ENCODE results near the gene ALOX5. TPM values are rescaled to one million over a fixed set of nuclear protein-coding genes. Genes with fewer than 3 reads are reported as not detected.
"Not testable (repeated sequence)": the region's sequence is repeated elsewhere in the genome, so short reads cannot be mapped to it uniquely, and the experiment has no call there.

Gene ALOX5
- total RNA-seq, 2 experiments from 2014 or later = 9.7 to 9.9 TPM

DNA sequence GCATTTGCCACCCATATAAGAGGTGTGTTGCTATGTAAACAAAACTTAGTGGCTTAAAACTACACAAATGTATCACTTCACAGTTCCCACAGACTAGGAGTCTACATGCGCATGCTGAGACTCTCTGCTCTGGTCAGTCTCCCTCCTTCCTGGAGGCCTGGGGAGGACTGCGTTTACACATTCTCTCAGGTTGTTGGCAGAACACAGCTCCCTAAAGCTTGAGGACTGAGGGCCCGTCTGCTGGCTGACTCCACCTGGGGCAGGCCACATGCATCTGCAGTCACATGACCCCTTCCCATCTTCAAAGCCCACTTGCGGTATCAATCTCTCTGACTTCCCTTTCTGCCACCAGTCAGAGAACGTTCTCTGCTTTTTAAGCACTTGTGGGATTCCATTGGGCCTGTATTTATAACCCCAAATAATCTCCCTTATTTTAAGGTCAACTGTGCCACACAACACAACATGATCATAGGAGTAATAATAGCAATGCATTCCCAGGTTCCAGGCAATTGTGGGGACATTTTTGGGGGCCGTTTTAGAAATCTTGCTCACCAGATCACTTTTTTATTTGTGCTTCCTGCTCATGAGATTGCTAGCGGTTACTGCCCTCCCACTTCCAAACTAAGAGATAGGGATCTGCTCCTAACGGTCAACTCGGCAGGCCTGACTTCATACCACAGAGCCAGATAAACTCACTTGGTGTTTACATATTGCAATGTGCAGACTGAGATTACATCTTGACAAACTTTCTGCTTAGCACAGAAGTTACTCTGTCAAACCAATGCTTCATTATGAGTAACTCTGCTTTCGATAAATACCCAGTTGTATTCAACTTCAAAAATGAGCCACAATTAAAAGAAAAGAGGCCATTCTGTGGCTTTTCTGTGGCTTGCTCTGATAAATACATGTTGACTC lies 96.3 kb downstream of the ALOX5 start:
- DNase-seq (peak; percentile 74), ATAC-seq (peak; percentile 88)
- Mint-ChIP-seq H3K4me1 (ENCODE audit: low read depth) (peaks cover 17% of the 10 kb centered on the region), H3K9me3 (ENCODE audit: insufficient read depth) (no peaks in the 10 kb centered on the region), H3K27me3 (ENCODE audit: low read depth) (no peaks in the 10 kb centered on the region), H3K27ac (peak overlapping the region; percentile 77), H3K36me3 (ENCODE audit: low read depth) (peaks cover 2% of the 10 kb centered on the region), H3K4me3 (peak overlapping the region; percentile 5)
- CTCF ChIA-PET = no interaction called here
- POLR2A ChIA-PET = no interaction called here

- ChIA-PET CTCF (no interaction called here), POLR2A (no interaction called here)
- Mint-ChIP-seq H3K4me1 (ENCODE audit: low read depth) (peaks cover 15% of the 10 kb centered on the region), H3K27ac (no peak overlapping the region), H3K9me3 (ENCODE audit: insufficient read depth) (no peaks in the 10 kb centered on the region), H3K36me3 (ENCODE audit: low read depth) (peaks cover 5% of the 10 kb centered on the region), H3K4me3 (no peak overlapping the region), H3K27me3 (ENCODE audit: low read depth) (no peaks in the 10 kb centered on the region)
- DNase-seq (no peak), ATAC-seq (no peak)
Observed at GRCh38 chr10:45471059-45471458, 97.0 kb downstream of the ALOX5 start.

DNA sequence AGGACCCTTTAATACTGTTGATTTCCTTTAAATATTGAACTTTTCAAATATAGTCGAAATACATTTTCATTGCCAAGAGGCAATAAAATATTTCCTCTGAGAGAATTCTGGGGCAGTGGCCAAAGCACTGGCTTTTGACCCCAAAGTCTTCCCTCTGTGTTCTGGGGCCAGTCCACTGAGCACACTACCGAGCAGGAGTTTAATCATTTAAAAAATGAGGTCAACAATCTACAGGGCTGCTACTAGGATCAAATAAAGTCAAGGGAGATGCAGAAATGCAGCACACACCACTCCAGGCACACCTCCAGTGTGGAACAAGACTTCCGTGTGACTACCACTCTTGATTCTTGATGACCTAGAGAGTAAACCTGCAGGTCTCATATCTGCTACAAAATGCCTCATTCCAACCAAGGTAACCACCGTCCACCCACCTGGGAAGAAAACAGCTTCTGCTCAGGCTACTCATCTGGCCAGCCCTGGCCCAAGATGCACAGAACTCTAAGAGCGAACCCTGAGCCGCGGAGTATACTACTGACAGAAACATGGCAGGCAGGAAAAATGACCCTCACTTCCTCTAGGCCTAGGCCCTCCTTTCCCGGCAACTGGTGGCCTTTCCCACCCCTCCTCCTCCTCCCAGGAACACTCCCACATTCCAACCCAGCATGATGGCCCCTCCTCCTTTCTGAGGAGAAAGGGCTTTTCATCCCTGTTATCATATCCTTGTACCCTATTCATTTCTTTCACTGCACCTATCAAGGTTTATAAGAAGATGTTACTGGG lies 97.7 kb downstream of the ALOX5 start:
- ChIA-PET POLR2A (no interaction called here), CTCF (no interaction called here)
- peaks cover 4% of the 10 kb centered on the region for H3K9me3 Mint-ChIP-seq (ENCODE audit: insufficient read depth)
- H3K4me3 Mint-ChIP-seq = no peak overlapping the region
- H3K27ac Mint-ChIP-seq = no peak overlapping the region
- H3K36me3 Mint-ChIP-seq (ENCODE audit: low read depth) = peaks cover 5% of the 10 kb centered on the region
- H3K27me3 Mint-ChIP-seq (ENCODE audit: low read depth) = no peaks in the 10 kb centered on the region
- peaks cover 15% of the 10 kb centered on the region for H3K4me1 Mint-ChIP-seq (ENCODE audit: low read depth)
- DNase-seq = no peak
- no peak for ATAC-seq

GRCh38 chr10:45473126-45473525 lies 99.1 kb downstream of the ALOX5 start:
- no peaks in the 10 kb centered on the region for H3K27me3 Mint-ChIP-seq (ENCODE audit: low read depth)
- no peak overlapping the region for H3K4me3 Mint-ChIP-seq
- ChIA-PET CTCF (no interaction called here), POLR2A (no interaction called here)
- no peak overlapping the region for H3K27ac Mint-ChIP-seq
- ATAC-seq (no peak), DNase-seq (no peak)
- peaks cover 15% of the 10 kb centered on the region for H3K4me1 Mint-ChIP-seq (ENCODE audit: low read depth)
- peaks cover 10% of the 10 kb centered on the region for H3K36me3 Mint-ChIP-seq (ENCODE audit: low read depth)
- H3K9me3 Mint-ChIP-seq (ENCODE audit: insufficient read depth) = peaks cover 6% of the 10 kb centered on the region

GRCh38 chr10:45476559-45476958 lies 102.5 kb downstream of the ALOX5 start:
- H3K9me3 Mint-ChIP-seq (ENCODE audit: insufficient read depth) = peaks cover 12% of the 10 kb centered on the region
- ChIA-PET CTCF (interaction anchor here (1.1 kb wide), 1 partner anchor 11 kb away, joined by 6 read pairs; no protein-coding TSS in a partner anchor), POLR2A (no interaction called here)
- DNase-seq (no peak), ATAC-seq (no peak)
- H3K36me3 Mint-ChIP-seq (ENCODE audit: low read depth) = peaks cover 22% of the 10 kb centered on the region
- no peak overlapping the region for H3K27ac Mint-ChIP-seq
- H3K4me1 Mint-ChIP-seq (ENCODE audit: low read depth) = no peaks in the 10 kb centered on the region
- no peak overlapping the region for H3K4me3 Mint-ChIP-seq
- H3K27me3 Mint-ChIP-seq (ENCODE audit: low read depth) = no peaks in the 10 kb centered on the region

- Mint-ChIP-seq H3K4me3 (no peak overlapping the region), H3K36me3 (ENCODE audit: low read depth) (peaks cover 27% of the 10 kb centered on the region), H3K27ac (no peak overlapping the region), H3K4me1 (ENCODE audit: low read depth) (no peaks in the 10 kb centered on the region), H3K27me3 (ENCODE audit: low read depth) (no peaks in the 10 kb centered on the region), H3K9me3 (ENCODE audit: insufficient read depth) (peaks cover 12% of the 10 kb centered on the region)
- ChIA-PET POLR2A (no interaction called here), CTCF (no interaction called here)
- ATAC-seq (no peak), DNase-seq (no peak)
Observed at GRCh38 chr10:45480294-45480693, 106.3 kb downstream of the ALOX5 start.

DNA sequence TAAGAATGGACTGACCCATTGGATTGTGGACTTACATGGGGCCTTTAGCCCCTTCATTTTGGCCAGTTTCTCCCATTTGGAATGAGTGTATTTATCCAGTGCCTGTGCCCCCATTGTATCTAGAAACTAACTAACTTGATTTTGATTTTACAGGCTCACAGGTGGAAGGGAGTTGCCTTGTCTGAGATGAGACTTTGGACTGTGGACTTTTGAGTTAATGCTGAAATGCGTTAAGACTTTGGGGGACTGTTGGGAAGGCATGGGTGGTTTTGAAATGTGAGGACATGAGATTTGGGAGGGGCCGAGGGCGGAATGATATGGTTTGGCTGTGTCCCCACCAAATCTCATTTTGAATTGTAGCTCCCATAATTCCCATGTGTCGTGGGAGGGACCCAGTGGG lies 107.1 kb downstream of the ALOX5 start:
- peaks cover 24% of the 10 kb centered on the region for H3K36me3 Mint-ChIP-seq (ENCODE audit: low read depth)
- POLR2A ChIA-PET; H3K4me1 Mint-ChIP-seq (ENCODE audit: low read depth); ATAC-seq; H3K27me3 Mint-ChIP-seq (ENCODE audit: low read depth); H3K4me3 Mint-ChIP-seq; H3K27ac Mint-ChIP-seq; DNase-seq; CTCF ChIA-PET: not testable (repeated sequence)
- H3K9me3 Mint-ChIP-seq (ENCODE audit: insufficient read depth) = peaks cover 12% of the 10 kb centered on the region

- ChIA-PET POLR2A (no interaction called here), CTCF (no interaction called here)
- Mint-ChIP-seq H3K27ac (no peak overlapping the region), H3K27me3 (ENCODE audit: low read depth) (no peaks in the 10 kb centered on the region), H3K4me3 (no peak overlapping the region), H3K9me3 (ENCODE audit: insufficient read depth) (peaks cover 6% of the 10 kb centered on the region), H3K4me1 (ENCODE audit: low read depth) (no peaks in the 10 kb centered on the region), H3K36me3 (ENCODE audit: low read depth) (peaks cover 19% of the 10 kb centered on the region)
- DNase-seq (no peak), ATAC-seq (no peak)
Observed at GRCh38 chr10:45483002-45483401, 109.0 kb downstream of the ALOX5 start.

DNA sequence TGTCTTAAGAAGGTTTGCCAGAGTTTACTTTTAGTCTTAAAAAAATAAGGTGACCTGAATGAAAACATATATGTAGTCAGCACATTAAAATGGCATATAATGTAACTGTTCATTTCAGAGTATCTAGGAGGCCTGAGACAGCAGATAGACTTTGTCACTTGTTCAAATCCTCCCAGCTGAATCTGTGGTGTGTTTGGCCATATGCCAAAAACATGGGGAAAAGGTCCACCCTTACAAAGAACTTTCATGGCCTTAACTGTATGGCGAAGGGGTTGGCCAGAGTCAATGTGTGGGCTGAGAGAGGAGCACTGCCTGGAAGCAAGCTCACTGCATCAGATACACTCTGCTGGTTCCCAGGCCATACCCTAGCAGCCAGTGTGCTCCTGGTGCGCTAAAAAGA lies 113.7 kb downstream of the ALOX5 start:
- Mint-ChIP-seq H3K4me1 (ENCODE audit: low read depth) (no peaks in the 10 kb centered on the region), H3K4me3 (no peak overlapping the region), H3K27ac (no peak overlapping the region), H3K27me3 (ENCODE audit: low read depth) (no peaks in the 10 kb centered on the region), H3K9me3 (ENCODE audit: insufficient read depth) (no peaks in the 10 kb centered on the region), H3K36me3 (ENCODE audit: low read depth) (peaks cover 12% of the 10 kb centered on the region)
- POLR2A ChIA-PET = no interaction called here
- DNase-seq (no peak), ATAC-seq (no peak)
- CTCF ChIA-PET = no interaction called here

DNA sequence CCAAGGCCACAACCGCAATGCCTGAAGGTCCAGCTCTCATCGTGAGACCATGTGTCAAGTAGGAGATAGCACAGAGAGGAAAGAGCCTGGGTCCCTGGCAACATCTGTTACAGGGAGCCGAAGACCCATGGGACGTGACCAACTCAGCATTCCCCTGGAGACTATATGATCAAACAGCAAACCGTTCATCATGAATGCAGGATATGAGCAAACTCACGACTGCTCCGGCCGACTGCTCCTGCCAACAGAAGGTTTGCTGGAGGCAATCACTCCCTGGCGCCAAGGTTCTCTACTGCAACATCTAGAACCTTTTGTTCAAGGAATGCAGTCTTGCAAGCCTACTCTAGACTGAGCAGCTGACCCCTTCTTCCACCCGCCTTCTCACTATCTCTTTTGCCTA lies 114.3 kb downstream of the ALOX5 start:
- peaks cover 15% of the 10 kb centered on the region for H3K36me3 Mint-ChIP-seq (ENCODE audit: low read depth)
- H3K27ac Mint-ChIP-seq = no peak overlapping the region
- H3K27me3 Mint-ChIP-seq (ENCODE audit: low read depth) = no peaks in the 10 kb centered on the region
- no peaks in the 10 kb centered on the region for H3K4me1 Mint-ChIP-seq (ENCODE audit: low read depth)
- DNase-seq = no peak
- POLR2A ChIA-PET = no interaction called here
- no peak overlapping the region for H3K4me3 Mint-ChIP-seq
- CTCF ChIA-PET = no interaction called here
- no peaks in the 10 kb centered on the region for H3K9me3 Mint-ChIP-seq (ENCODE audit: insufficient read depth)
- no peak for ATAC-seq

GRCh38 chr10:45490277-45490676 lies 116.3 kb downstream of the ALOX5 start:
- Mint-ChIP-seq H3K36me3 (ENCODE audit: low read depth) (peaks cover 14% of the 10 kb centered on the region), H3K27ac (no peak overlapping the region), H3K4me3 (no peak overlapping the region), H3K27me3 (ENCODE audit: low read depth) (no peaks in the 10 kb centered on the region), H3K4me1 (ENCODE audit: low read depth) (peaks cover under 1% of the 10 kb centered on the region), H3K9me3 (ENCODE audit: insufficient read depth) (peaks cover 1% of the 10 kb centered on the region)
- DNase-seq = no peak
- ATAC-seq = no peak
- ChIA-PET CTCF (no interaction called here), POLR2A (no interaction called here)

- CTCF ChIA-PET = no interaction called here
- POLR2A ChIA-PET = no interaction called here
- Mint-ChIP-seq H3K4me3 (no peak overlapping the region), H3K4me1 (ENCODE audit: low read depth) (peaks cover 7% of the 10 kb centered on the region), H3K9me3 (ENCODE audit: insufficient read depth) (peaks cover 8% of the 10 kb centered on the region), H3K27me3 (ENCODE audit: low read depth) (no peaks in the 10 kb centered on the region), H3K36me3 (ENCODE audit: low read depth) (peaks cover 19% of the 10 kb centered on the region), H3K27ac (no peak overlapping the region)
- no peak for ATAC-seq
- no peak for DNase-seq
Observed at GRCh38 chr10:45491061-45491460, 117.0 kb downstream of the ALOX5 start.
